Upper lobe of left lung (tissue), 4 donors: Measurements from ENCODE around the gene CDK15.

Experiments
- CTCF ChIP-seq, 6 experiments: fragments of 450-650 bp in 4 of 6; fragments of 200-600 bp in 2 of 6; sonication (generic) in 2 of 6; IDR thresholded peaks; one replicate each; pipeline ENCODE4 v1.5.1; 2016 to 2019; ENCODE audit warnings: antibody characterized with exemption in 6 of 6
- POLR2AphosphoS5 ChIP-seq, 2 donors: sonication (generic); formaldehyde crosslinking; IDR thresholded peaks; one replicate each; pipeline ENCODE4 v1.5.1; 2017; ENCODE audit warnings: antibody characterized with exemption in 2 of 2

GRCh38 chr2:201879996-201880395 lies 73.7 kb downstream of the CDK15 start:
- no peak for TF ChIP-seq POLR2AphosphoS5 (IDR thresholded peaks at IDR 0.05)
- no peak for TF ChIP-seq CTCF (IDR thresholded peaks at IDR 0.05)
